ENCODE data around the gene S100Z. TPM values are rescaled to one million over a fixed set of nuclear protein-coding genes. Genes with fewer than 3 reads are reported as not detected.
"Not testable (repeated sequence)": the region's sequence is repeated elsewhere in the genome, so short reads cannot be mapped to it uniquely, and the experiment has no call there.

S100Z gene
- total and polyA plus RNA-seq, 4 donors = 0.77 to 1.9 (median 1.5) TPM

GRCh38 chr5:76808141-76808691 is 41.6 kb upstream of the S100Z start:
- H3K9me3 ChIP-seq (ENCODE audit: control insufficient read depth in 4 of 4, insufficient read depth in 3 of 4, low read length in 3 of 4) = no peaks in the 10 kb centered on the region
- peaks cover 0 to 6% (median 0%) of the 10 kb centered on the region in 5 donors for H3K4me1 ChIP-seq (ENCODE audit: control insufficient read depth in 5 of 5, insufficient read depth in 5 of 5, low read length in 5 of 5)
- DNase-seq (peak in 1 of 3 donors; percentile 33), ATAC-seq (ENCODE audit: insufficient read depth, low FRiP score) (no peak)
- H3K27me3 ChIP-seq (ENCODE audit: control insufficient read depth in 3 of 3, insufficient read depth in 3 of 3, low read length in 2 of 3) = no peaks in the 10 kb centered on the region
- no peak overlapping the region for H3K4me3 ChIP-seq
- no peak overlapping the region for H3K27ac ChIP-seq (ENCODE audit: low read depth in 1 of 2, low read length in 1 of 2)
- no peaks in the 10 kb centered on the region for H3K36me3 ChIP-seq (ENCODE audit: control insufficient read depth in 4 of 4, insufficient read depth in 4 of 4, low read length in 4 of 4)
- TF ChIP-seq CTCF (IDR thresholded peaks at IDR 0.05; ENCODE audit: control extremely low read depth, extremely low read depth) = no peak
- 83 to 86% methylated on average over 5 of the region's 5 CpGs for WGBS, 2 donors
- no peak overlapping the region for H3K9ac ChIP-seq (ENCODE audit: insufficient read depth in 1 of 2, low read length in 2 of 2)

DNA sequence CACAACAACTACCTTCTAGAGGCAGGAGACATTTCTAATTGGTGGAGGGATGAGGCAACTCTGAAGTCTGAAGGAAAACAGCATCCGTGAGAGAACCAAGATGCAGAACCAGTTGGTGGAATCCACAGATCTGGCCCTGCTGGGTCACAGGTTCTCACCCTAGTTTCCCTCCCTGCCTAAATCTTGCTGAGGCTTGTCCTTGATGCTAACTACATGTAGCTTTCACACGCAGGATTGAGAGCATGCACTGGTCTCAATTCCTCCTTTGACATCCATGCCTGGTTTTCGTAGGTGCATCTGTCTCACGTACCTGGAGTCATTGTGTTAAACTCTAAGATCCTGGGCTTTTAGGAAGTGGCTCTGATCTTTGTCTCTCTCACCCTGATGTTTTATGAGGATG is 40.7 kb upstream of the S100Z start:
- ATAC-seq (ENCODE audit: insufficient read depth, low FRiP score) (no peak), DNase-seq (no peak)
- Histone ChIP-seq H3K4me1 (ENCODE audit: control insufficient read depth in 5 of 5, insufficient read depth in 5 of 5, low read length in 5 of 5) (peaks cover 0 to 6% (median 0%) of the 10 kb centered on the region in 5 donors), H3K27ac (ENCODE audit: low read depth in 1 of 2, low read length in 1 of 2) (no peak overlapping the region), H3K9ac (ENCODE audit: insufficient read depth in 1 of 2, low read length in 2 of 2) (no peak overlapping the region), H3K36me3 (ENCODE audit: control insufficient read depth in 4 of 4, insufficient read depth in 4 of 4, low read length in 4 of 4) (no peaks in the 10 kb centered on the region), H3K27me3 (ENCODE audit: control insufficient read depth in 3 of 3, insufficient read depth in 3 of 3, low read length in 2 of 3) (no peaks in the 10 kb centered on the region), H3K4me3 (no peak overlapping the region), H3K9me3 (ENCODE audit: control insufficient read depth in 4 of 4, insufficient read depth in 3 of 4, low read length in 3 of 4) (no peaks in the 10 kb centered on the region)
- WGBS, 2 donors = 91% methylated on average over 4 of the region's 4 CpGs
- no peak for TF ChIP-seq CTCF (IDR thresholded peaks at IDR 0.05; ENCODE audit: control extremely low read depth, extremely low read depth)

GRCh38 chr5:76810236-76810635 is 39.6 kb upstream of the S100Z start:
- Histone ChIP-seq H3K4me1 (ENCODE audit: control insufficient read depth in 5 of 5, insufficient read depth in 5 of 5, low read length in 5 of 5) (peaks cover 0 to 6% (median 0%) of the 10 kb centered on the region in 5 donors), H3K4me3 (no peak overlapping the region), H3K27me3 (ENCODE audit: control insufficient read depth in 3 of 3, insufficient read depth in 3 of 3, low read length in 2 of 3) (no peaks in the 10 kb centered on the region), H3K9ac (ENCODE audit: insufficient read depth in 1 of 2, low read length in 2 of 2) (no peak overlapping the region), H3K36me3 (ENCODE audit: control insufficient read depth in 4 of 4, insufficient read depth in 4 of 4, low read length in 4 of 4) (no peaks in the 10 kb centered on the region), H3K27ac (ENCODE audit: low read depth in 1 of 2, low read length in 1 of 2) (no peak overlapping the region), H3K9me3 (ENCODE audit: control insufficient read depth in 4 of 4, insufficient read depth in 3 of 4, low read length in 3 of 4) (no peaks in the 10 kb centered on the region)
- ATAC-seq (ENCODE audit: insufficient read depth, low FRiP score) (no peak), DNase-seq (no peak)
- no peak for TF ChIP-seq CTCF (IDR thresholded peaks at IDR 0.05; ENCODE audit: control extremely low read depth, extremely low read depth)
- WGBS, 2 donors = 92 to 95% methylated on average over 6 of the region's 6 CpGs

DNA sequence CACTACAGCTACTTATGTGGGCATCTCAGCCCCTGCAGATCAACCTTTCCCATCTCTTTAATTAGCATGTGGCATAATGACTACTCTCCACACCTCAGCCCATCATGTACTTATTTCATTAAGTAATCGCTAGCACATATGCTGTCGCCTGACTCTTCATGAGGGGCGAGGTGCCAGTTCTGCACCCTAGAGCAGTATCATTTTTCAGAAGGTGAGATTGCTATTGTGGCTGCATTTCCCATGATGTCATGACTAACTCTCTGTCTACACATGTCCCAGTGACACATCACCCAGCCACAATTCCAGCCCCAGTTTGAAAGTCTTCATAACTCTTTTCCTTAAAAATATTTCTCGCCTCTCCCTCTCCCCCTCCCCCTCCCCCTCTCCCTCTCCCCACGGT is 38.6 kb upstream of the S100Z start:
- Histone ChIP-seq H3K36me3 (ENCODE audit: control insufficient read depth in 4 of 4, insufficient read depth in 4 of 4, low read length in 4 of 4) (no peaks in the 10 kb centered on the region), H3K9me3 (ENCODE audit: control insufficient read depth in 4 of 4, insufficient read depth in 3 of 4, low read length in 3 of 4) (no peaks in the 10 kb centered on the region), H3K9ac (ENCODE audit: insufficient read depth in 1 of 2, low read length in 2 of 2) (no peak overlapping the region), H3K4me1 (ENCODE audit: control insufficient read depth in 5 of 5, insufficient read depth in 5 of 5, low read length in 5 of 5) (peaks cover 0 to 3% (median 0%) of the 10 kb centered on the region in 5 donors), H3K27ac (ENCODE audit: low read depth in 1 of 2, low read length in 1 of 2) (no peak overlapping the region), H3K4me3 (no peak overlapping the region), H3K27me3 (ENCODE audit: control insufficient read depth in 3 of 3, insufficient read depth in 3 of 3, low read length in 2 of 3) (no peaks in the 10 kb centered on the region)
- DNase-seq = no peak
- 90% methylated on average over 5 of the region's 5 CpGs for WGBS, 2 donors
- no peak for ATAC-seq (ENCODE audit: insufficient read depth, low FRiP score)
- no peak for TF ChIP-seq CTCF (IDR thresholded peaks at IDR 0.05; ENCODE audit: control extremely low read depth, extremely low read depth)

DNA sequence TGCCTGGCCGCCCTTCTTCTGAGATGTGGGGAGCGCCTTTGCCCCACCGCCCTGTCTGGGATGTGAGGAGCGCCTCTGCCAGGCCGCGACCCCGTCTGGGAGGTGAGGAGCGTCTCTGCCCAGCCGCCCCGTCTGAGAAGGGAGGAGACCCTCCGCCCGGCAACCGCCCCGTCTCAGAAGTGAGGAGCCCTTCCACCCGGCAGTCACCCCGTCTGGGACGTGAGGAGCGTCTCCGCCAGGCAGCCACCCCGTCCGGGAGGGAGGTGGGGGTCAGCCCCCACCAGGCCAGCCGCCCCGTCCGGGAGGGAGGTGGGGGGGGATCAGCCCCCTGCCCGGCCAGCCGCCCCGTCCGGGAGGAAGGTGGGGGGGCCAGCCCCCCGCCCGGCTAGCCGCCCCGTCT is 37.6 kb upstream of the S100Z start:
- not testable (repeated sequence) for H3K4me1 ChIP-seq (ENCODE audit: control insufficient read depth in 5 of 5, insufficient read depth in 5 of 5, low read length in 5 of 5); H3K27me3 ChIP-seq (ENCODE audit: control insufficient read depth in 3 of 3, insufficient read depth in 3 of 3, low read length in 2 of 3); DNase-seq; ATAC-seq (ENCODE audit: insufficient read depth, low FRiP score); H3K36me3 ChIP-seq (ENCODE audit: control insufficient read depth in 4 of 4, insufficient read depth in 4 of 4, low read length in 4 of 4); H3K4me3 ChIP-seq; H3K27ac ChIP-seq (ENCODE audit: low read depth in 1 of 2, low read length in 1 of 2); H3K9ac ChIP-seq (ENCODE audit: insufficient read depth in 1 of 2, low read length in 2 of 2); H3K9me3 ChIP-seq (ENCODE audit: control insufficient read depth in 4 of 4, insufficient read depth in 3 of 4, low read length in 3 of 4)
- WGBS, 2 donors = 97% methylated on average over 27 to 32 of the region's 32 CpGs
